ENCODE measurements around the gene ANK2. TPM values are rescaled to one million over a fixed set of nuclear protein-coding genes. Genes with fewer than 3 reads are reported as not detected.
"Not testable (repeated sequence)": the region's sequence is repeated elsewhere in the genome, so short reads cannot be mapped to it uniquely, and the experiment has no call there.

Gene ANK2
- total RNA-seq, 2 donors from 2014 or later: 1.0 to 5.4 TPM

GRCh38 chr4:113187358-113187757, 137.9 kb downstream of the ANK2 start:
- ATAC-seq: no peak
- Mint-ChIP-seq H3K36me3 (no peaks in the 10 kb centered on the region), H3K9me3 (no peaks in the 10 kb centered on the region), H3K27ac (no peak overlapping the region)
- DNase-seq (ENCODE audit: low spot score in 2 of 2): no peak

- Mint-ChIP-seq H3K9me3 (no peaks in the 10 kb centered on the region), H3K27ac (no peak overlapping the region), H3K36me3 (no peaks in the 10 kb centered on the region)
- ATAC-seq (no peak), DNase-seq (ENCODE audit: low spot score in 2 of 2) (no peak)
Measured at GRCh38 chr4:113189546-113189945, 140.1 kb downstream of the ANK2 start.

- Mint-ChIP-seq H3K36me3 (no peaks in the 10 kb centered on the region), H3K9me3 (no peaks in the 10 kb centered on the region), H3K27ac (peak overlapping the region in 1 of 2 donors; percentile 6)
- ATAC-seq (no peak), DNase-seq (ENCODE audit: low spot score in 2 of 2) (no peak)
Measured at GRCh38 chr4:113209153-113209552, 159.7 kb downstream of the ANK2 start.

DNA sequence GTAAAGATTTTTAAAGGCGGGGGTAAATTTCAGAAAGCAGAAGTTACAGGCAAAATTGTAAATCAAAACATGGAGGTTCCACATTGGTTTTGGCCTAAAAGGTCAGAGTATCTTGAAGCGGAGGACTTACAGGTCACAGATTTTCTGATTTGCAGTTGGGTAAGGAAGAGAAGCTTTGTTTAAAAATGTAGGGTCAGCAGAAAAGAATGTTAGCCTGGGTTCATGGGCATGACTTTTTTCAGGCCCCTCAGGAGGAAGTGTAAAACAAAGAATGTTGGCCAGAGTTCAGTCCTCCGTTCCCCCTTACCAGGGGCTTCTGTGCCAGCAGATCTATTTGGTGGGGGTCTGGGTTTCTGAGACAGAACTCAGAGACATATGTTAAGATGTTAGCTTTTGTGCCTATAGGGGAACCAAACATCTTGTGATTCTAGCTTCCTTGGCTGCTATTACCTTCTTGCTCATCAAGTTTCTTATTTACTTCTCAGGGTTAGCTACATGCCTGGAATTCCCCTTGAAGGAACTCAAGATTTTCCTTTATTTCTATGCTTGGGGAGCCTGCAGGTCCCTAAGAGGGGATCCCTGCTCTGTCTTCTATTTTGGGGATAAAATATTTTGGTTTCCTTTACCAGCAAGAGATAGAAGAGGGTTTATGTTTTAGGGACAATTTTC, 160.3 kb downstream of the ANK2 start:
- no peak for ATAC-seq
- peak overlapping the region in 1 of 2 donors; percentile 6 for H3K27ac Mint-ChIP-seq
- H3K36me3 Mint-ChIP-seq: no peaks in the 10 kb centered on the region
- no peak for DNase-seq (ENCODE audit: low spot score in 2 of 2)
- no peaks in the 10 kb centered on the region for H3K9me3 Mint-ChIP-seq

DNA sequence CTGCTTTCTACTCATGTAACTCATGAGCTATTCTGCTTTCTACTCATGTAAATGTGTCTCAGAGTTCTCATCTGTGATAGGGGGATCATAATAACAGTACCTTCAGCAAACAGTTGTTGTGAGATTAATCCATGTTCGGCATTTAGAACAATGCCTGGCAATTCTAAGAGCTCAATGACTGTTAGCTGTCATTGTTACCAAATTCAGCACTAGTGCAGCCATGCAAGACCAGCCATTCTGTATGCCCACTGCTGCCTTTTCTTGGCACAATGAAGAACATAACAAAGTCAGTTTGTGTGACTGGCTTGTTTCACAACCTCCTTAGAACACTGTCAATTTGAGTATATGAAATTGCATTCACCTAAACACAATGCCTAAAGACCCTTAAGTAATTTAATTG, 163.2 kb downstream of the ANK2 start:
- DNase-seq (ENCODE audit: low spot score in 2 of 2): no peak
- no peak for ATAC-seq
- no peak overlapping the region for H3K27ac Mint-ChIP-seq
- H3K36me3 Mint-ChIP-seq: no peaks in the 10 kb centered on the region
- H3K9me3 Mint-ChIP-seq: no peaks in the 10 kb centered on the region

DNA sequence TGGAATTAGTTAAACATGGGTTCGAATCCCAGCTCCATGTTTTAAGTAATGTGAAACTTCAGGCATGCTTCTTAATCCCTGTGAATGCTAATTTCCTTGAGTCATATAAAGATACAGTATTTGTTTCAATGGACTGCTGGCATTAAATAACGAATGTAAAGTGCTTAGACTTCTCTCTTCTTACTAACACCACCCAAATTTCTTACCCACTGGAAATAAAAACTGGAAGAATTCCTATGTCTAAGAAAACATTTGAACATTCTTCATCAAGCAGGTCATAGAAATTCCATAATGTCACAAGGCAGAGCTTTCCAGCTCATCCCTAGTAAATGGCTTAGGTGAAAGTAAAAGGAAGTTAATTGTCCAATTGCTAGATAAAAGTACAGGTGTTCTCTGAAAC, 172.5 kb downstream of the ANK2 start:
- H3K9me3 Mint-ChIP-seq: no peaks in the 10 kb centered on the region
- H3K36me3 Mint-ChIP-seq: no peaks in the 10 kb centered on the region
- DNase-seq (ENCODE audit: low spot score in 2 of 2) (no peak), ATAC-seq (no peak)
- H3K27ac Mint-ChIP-seq: no peak overlapping the region

DNA sequence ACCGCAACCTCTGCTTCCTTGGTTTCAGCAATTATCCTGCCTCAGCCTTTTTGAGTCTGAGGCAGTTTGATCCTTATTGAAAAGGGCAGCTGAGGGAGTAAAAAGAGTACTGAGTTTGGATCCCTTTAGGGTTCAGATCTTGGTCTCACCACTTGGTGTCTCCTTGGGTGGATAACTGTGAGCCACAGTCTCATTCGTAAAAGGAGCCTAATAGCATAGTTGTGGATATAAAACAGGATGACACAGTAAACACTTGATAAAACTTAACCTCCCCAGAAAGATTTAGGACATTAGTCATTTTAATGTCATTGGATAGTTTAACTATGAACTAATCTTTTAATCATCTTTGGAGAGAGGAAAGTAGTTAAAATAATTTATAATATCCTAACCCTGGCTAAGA, 173.0 kb downstream of the ANK2 start:
- ATAC-seq (no peak), DNase-seq (ENCODE audit: low spot score in 2 of 2) (no peak)
- no peak overlapping the region for H3K27ac Mint-ChIP-seq
- no peaks in the 10 kb centered on the region for H3K36me3 Mint-ChIP-seq
- H3K9me3 Mint-ChIP-seq: no peaks in the 10 kb centered on the region

GRCh38 chr4:113223001-113223400, 173.5 kb downstream of the ANK2 start:
- no peaks in the 10 kb centered on the region for H3K36me3 Mint-ChIP-seq
- DNase-seq (ENCODE audit: low spot score in 2 of 2): no peak
- ATAC-seq: no peak
- no peak overlapping the region for H3K27ac Mint-ChIP-seq
- H3K9me3 Mint-ChIP-seq: no peaks in the 10 kb centered on the region

DNA sequence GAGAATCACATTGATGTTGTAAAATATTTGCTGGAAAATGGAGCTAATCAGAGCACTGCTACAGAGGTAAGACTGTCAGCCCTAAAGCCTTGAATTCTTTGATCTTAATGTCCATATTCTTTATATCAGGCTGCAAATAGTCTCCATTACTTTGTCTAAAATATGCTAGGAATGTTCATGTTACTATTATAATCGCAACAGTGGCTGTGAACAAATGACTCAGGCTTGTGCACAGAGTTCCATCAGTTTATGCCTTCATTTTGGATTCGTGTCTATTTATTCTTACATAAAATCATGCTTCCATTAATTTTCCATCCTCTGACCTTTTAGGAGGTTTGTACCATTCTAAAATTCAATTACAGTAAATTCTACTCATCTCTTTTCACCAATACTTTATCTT, 182.7 kb downstream of the ANK2 start:
- DNase-seq (ENCODE audit: low spot score in 2 of 2) (no peak), ATAC-seq (no peak)
- Mint-ChIP-seq H3K36me3 (no peaks in the 10 kb centered on the region), H3K27ac (no peak overlapping the region), H3K9me3 (no peaks in the 10 kb centered on the region)

- Mint-ChIP-seq H3K36me3 (no peaks in the 10 kb centered on the region), H3K27ac (no peak overlapping the region), H3K9me3 (no peaks in the 10 kb centered on the region)
- ATAC-seq (no peak), DNase-seq (ENCODE audit: low spot score in 2 of 2) (no peak)
Measured at GRCh38 chr4:113236916-113237315, 187.5 kb downstream of the ANK2 start.

- H3K9me3 Mint-ChIP-seq: no peaks in the 10 kb centered on the region
- no peak for ATAC-seq
- no peaks in the 10 kb centered on the region for H3K36me3 Mint-ChIP-seq
- DNase-seq (ENCODE audit: low spot score in 2 of 2): no peak
- no peak overlapping the region for H3K27ac Mint-ChIP-seq
Measured at GRCh38 chr4:113243312-113243711, 193.9 kb downstream of the ANK2 start.

DNA sequence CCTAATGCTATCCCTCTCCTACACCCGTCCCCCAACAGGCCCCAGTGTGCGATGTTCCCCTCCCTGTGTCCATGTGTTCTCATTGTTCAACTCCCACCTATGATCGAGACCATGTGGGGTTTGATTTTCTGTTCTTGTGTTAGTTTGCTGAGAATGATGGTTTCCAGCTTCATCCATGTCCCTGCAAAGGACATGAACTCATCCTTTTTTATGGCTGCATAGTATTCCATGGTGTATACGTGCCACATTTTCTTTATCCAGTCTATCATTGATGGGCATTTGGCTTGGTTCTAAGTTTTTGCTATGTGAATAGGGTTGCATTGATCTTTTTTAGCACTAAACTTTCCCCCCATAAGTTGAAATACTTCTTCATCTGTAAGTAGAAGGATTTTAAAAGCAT, 195.3 kb downstream of the ANK2 start:
- not testable (repeated sequence) for ATAC-seq; H3K36me3 Mint-ChIP-seq; DNase-seq (ENCODE audit: low spot score in 2 of 2); H3K27ac Mint-ChIP-seq; H3K9me3 Mint-ChIP-seq

DNA sequence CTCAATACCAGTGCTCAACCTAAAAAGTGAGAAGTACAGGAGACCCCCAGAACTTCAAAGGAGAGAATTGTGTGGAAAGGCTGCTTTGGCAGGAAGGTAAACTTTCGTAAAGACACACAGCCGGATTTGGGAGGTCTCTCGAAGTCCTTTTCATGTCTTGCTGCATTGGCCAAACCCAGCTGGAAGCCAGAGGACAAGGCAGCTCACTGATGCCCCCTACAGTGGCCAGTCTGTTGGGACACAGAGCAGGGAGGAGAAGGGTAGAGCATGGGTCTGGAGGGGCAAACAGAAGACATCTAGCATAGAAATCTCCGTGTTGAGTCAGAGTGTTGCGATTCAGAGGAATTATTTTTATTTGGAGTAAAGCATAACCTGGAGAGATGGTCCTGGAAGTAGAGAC, 198.9 kb downstream of the ANK2 start:
- Mint-ChIP-seq H3K9me3 (no peaks in the 10 kb centered on the region), H3K36me3 (no peaks in the 10 kb centered on the region), H3K27ac (no peak overlapping the region)
- DNase-seq (ENCODE audit: low spot score in 2 of 2) (no peak), ATAC-seq (no peak)

- ATAC-seq (no peak), DNase-seq (ENCODE audit: low spot score in 2 of 2) (no peak)
- Mint-ChIP-seq H3K36me3 (no peaks in the 10 kb centered on the region), H3K27ac (no peak overlapping the region), H3K9me3 (no peaks in the 10 kb centered on the region)
Measured at GRCh38 chr4:113255628-113256027, 206.2 kb downstream of the ANK2 start.

DNA sequence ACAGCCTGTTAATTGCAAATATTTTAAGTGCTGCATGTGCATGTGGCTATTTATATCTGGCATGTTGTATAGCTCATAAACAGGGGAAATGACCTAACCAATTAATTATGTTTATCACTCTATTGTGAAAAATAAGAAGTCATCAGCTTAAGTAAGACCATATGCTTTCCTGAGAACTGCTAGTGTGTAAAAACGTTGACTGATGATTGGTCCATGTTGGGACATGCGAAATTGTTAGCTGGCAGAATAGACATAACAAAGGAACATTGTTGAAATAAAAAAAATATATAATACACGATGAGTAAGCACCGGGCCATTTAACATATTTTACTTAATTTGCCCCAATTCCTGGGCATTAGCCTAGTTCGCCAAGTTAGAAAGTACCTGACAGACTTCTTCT, 207.5 kb downstream of the ANK2 start:
- H3K9me3 Mint-ChIP-seq: no peaks in the 10 kb centered on the region
- DNase-seq (ENCODE audit: low spot score in 2 of 2): no peak
- no peak overlapping the region for H3K27ac Mint-ChIP-seq
- ATAC-seq: no peak
- H3K36me3 Mint-ChIP-seq: no peaks in the 10 kb centered on the region

- Mint-ChIP-seq H3K36me3 (no peaks in the 10 kb centered on the region), H3K9me3 (no peaks in the 10 kb centered on the region), H3K27ac (no peak overlapping the region)
- DNase-seq (ENCODE audit: low spot score in 2 of 2) (no peak), ATAC-seq (no peak)
Measured at GRCh38 chr4:113260688-113261087, 211.2 kb downstream of the ANK2 start.

- Mint-ChIP-seq H3K36me3 (no peaks in the 10 kb centered on the region), H3K9me3 (no peaks in the 10 kb centered on the region), H3K27ac (no peak overlapping the region)
- ATAC-seq: no peak
- DNase-seq (ENCODE audit: low spot score in 2 of 2): no peak
Measured at GRCh38 chr4:113263274-113263673, 213.8 kb downstream of the ANK2 start.

DNA sequence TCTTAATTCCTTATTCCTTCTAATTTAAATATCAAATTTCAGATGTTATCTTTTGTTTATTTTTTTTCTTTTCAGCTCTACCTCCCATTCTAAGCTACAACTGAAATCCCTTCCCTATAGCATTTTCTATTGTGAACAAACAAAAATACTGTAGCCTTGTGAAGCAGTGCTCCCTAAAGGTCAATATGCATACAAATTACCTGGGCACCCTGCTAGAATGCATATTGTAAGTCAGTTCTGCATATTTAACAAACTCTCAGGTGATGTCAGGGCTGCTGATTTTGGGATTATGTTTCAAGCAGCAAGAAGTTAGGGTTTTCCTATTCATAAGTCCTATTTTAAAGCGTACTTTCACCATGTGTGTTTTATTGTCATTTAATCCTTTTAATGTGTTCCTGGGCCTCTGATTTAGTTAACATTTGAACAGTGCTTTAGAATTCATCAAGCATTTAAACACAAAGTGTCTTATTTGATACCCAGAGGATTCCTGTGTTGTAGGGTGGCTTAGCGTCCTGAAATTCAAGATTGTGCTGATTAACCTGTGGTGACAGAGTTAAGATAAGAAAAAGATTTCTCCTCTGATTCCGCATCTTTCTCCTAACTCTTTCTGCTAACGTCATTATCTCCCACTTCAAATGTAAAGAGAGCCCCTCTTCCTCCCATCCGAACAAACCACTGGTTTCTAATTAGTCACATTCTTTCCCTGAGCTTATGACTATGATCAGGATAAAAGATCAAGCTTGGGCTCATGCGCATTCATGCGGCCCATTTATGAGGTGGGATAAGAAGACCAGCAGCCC, 221.3 kb downstream of the ANK2 start:
- ATAC-seq: no peak
- Mint-ChIP-seq H3K36me3 (no peaks in the 10 kb centered on the region), H3K9me3 (no peaks in the 10 kb centered on the region), H3K27ac (no peak overlapping the region)
- DNase-seq (ENCODE audit: low spot score in 2 of 2): no peak
